ENCODE data around the gene WEE1. TPM values are rescaled to one million over a fixed set of nuclear protein-coding genes. Genes with fewer than 3 reads are reported as not detected.
A peak's percentile ranks its signal among the peaks of the same experiment; 100 is the strongest.

The WEE1 gene
- total and polyA plus RNA-seq, 12 donors, result 12.7 to 114 (median 48.7) TPM

DNA sequence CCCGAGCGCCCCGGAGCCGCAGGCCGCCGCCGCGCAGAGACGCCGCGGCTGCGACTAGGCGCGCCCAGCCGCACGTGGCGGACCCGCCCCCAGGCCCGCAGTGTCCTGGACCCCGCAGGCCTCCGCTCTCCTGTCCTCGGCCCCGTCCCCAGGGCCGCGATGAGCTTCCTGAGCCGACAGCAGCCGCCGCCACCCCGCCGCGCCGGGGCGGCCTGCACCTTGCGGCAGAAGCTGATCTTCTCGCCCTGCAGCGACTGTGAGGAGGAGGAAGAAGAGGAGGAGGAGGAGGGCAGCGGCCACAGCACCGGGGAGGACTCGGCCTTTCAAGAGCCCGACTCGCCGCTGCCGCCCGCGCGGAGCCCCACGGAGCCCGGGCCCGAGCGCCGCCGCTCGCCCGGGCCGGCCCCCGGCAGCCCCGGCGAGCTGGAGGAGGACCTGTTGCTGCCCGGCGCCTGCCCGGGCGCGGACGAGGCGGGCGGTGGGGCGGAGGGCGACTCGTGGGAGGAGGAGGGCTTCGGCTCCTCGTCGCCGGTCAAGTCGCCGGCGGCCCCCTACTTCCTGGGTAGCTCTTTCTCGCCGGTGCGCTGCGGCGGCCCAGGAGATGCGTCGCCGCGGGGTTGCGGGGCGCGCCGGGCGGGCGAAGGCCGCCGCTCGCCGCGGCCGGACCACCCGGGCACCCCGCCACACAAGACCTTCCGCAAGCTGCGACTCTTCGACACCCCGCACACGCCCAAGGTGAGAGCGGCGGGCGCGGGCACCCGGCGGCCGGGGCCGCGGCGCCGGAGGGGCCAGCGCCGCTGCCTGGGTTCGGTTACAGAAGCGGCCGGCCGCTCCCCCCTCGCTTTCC lies 528 bp downstream of the WEE1 start:
- intact Hi-C loops (cut with DNase I), result loop anchor here in 4 of 10 donors (2.0 to 5.0 kb wide), 5 partner anchors 38 to 1233 kb away; partner anchors contain the start of genes EIF4G2 (in 1 of the 4) and ZNF143 (in 1 of the 4)
- Histone ChIP-seq H3K27ac (peak overlapping the region; percentile 9 to 97 (median 92)), H3K27me3 (no peaks in the 10 kb centered on the region), H3K4me1 (peaks cover 0 to 54% (median 31%) of the 10 kb centered on the region in 9 donors), H3K36me3 (peaks cover 0 to 25% (median 0%) of the 10 kb centered on the region in 9 donors), H3K4me3 (peak overlapping the region; percentile 49 to 95 (median 82)), H3K9me3 (no peaks in the 10 kb centered on the region)
- DNase-seq, result peak; percentile 23 to 31
- TF ChIP-seq, protein P1, sequence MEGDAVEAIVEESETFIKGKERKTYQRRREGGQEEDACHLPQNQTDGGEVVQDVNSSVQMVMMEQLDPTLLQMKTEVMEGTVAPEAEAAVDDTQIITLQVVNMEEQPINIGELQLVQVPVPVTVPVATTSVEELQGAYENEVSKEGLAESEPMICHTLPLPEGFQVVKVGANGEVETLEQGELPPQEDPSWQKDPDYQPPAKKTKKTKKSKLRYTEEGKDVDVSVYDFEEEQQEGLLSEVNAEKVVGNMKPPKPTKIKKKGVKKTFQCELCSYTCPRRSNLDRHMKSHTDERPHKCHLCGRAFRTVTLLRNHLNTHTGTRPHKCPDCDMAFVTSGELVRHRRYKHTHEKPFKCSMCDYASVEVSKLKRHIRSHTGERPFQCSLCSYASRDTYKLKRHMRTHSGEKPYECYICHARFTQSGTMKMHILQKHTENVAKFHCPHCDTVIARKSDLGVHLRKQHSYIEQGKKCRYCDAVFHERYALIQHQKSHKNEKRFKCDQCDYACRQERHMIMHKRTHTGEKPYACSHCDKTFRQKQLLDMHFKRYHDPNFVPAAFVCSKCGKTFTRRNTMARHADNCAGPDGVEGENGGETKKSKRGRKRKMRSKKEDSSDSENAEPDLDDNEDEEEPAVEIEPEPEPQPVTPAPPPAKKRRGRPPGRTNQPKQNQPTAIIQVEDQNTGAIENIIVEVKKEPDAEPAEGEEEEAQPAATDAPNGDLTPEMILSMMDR (IDR thresholded peaks at IDR 0.05), result no peak
- no peak for ATAC-seq
- 0% methylated on average over 71 to 121 of the region's 122 CpGs for WGBS, 2 donors

DNA sequence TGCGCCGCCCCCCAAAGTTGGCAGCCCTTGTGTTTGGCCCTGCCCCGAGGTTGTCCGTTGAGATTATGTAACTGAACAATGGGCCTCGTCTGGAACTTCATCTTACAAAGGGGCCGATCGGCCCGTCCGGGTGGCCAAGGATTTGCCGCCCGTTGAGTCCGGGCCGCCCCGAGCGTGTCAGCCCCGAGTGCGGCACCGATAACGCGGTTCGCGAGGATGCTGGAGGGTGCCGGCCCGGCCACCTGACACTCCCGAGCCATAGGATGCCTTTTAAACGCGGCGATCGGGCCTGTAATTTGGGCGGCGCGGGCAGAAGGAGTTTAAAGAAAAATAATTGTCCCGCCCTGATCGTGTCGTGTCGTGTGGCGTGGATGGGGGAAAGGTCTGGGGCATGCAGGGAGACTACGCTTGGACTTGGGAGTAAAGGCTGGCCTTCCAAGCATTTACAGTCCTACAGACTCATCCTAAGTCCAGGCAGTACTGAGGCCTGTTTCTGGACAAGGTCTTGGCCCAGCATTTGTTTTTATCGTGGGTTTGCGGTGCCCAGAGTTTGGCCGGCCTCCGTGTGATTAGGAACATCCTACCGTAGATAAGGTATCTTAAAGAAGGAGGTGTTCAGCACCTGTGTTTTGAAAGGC lies 1.3 kb downstream of the WEE1 start:
- Histone ChIP-seq H3K9me3 (no peaks in the 10 kb centered on the region), H3K4me3 (peak overlapping the region; percentile 48 to 95 (median 82)), H3K36me3 (peaks cover 0 to 32% (median 0%) of the 10 kb centered on the region in 9 donors), H3K27ac (peak overlapping the region; percentile 9 to 97 (median 92)), H3K27me3 (no peaks in the 10 kb centered on the region), H3K4me1 (peaks cover 0 to 46% (median 24%) of the 10 kb centered on the region in 9 donors)
- DNase-seq (peak; percentile 42 to 45), ATAC-seq (peak in 2 of 8 donors; percentile 2 to 7)
- TF ChIP-seq, protein P1 (IDR thresholded peaks at IDR 0.05), result no peak
- 0 to 1% methylated on average over 43 of the region's 43 CpGs for WGBS, 2 donors
- intact Hi-C loops (cut with DNase I), result loop anchor here in 5 of 10 donors (2.0 to 5.0 kb wide), 6 partner anchors 37 to 1233 kb away; partner anchors contain the start of genes EIF4G2 (in 1 of the 5) and ZNF143 (in 1 of the 5)

DNA sequence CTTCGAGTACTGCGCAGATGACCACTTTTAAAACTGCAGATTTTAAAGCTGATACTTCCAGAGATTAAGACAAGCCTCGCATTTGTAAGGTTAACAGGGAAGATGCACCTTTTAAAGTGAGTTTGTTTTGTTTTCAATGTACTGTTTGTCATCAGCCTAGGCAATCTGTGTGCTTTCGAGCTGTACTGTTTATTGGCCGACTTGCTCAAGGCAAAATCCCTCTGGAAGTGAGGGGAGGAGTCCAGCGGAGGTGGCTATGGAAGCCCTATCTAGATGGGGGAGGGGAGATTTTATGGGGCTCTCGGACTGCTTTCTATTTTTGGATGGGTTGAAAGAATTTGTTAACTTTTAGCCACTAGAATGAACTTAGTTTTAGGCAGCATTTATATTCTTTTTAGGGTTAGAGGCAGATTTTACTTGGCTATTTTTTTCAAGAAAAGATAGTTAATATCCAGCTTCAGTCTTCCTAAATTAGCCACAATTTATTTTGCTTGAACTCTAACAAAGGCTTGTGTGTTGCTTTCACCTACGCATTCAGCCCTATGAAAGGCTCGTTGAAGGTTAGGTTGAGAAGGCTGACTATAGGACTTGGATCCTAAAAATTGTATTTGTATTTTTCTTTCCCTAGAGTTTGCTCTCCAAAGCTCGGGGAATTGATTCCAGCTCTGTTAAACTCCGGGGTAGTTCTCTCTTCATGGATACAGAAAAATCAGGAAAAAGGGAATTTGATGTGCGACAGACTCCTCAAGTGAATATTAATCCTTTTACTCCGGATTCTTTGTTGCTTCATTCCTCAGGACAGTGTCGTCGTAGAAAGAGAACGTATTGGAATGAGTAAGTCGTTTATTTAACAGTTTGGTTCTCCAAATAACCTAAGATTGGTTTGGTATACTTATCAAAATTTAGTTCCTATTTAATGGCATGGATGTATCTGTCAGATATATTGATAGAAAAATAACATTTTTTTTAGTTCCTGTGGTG lies 2.1 kb downstream of the WEE1 start:
- H3K36me3 ChIP-seq, result peaks cover 0 to 40% (median 0%) of the 10 kb centered on the region in 9 donors
- 4 to 11% methylated on average over 17 of the region's 17 CpGs for WGBS, 2 donors
- no peaks in the 10 kb centered on the region for H3K27me3 ChIP-seq
- peaks cover 0 to 46% (median 24%) of the 10 kb centered on the region in 9 donors for H3K4me1 ChIP-seq
- peak overlapping the region; percentile 48 to 95 (median 82) for H3K4me3 ChIP-seq
- TF ChIP-seq, protein P1 (IDR thresholded peaks at IDR 0.05), result no peak
- H3K27ac ChIP-seq, result peak overlapping the region; percentile 9 to 97 (median 92)
- intact Hi-C loops (cut with DNase I), result loop anchor here in 4 of 10 donors (2.0 to 5.0 kb wide), 5 partner anchors 37 to 48 kb away; no protein-coding TSS in a partner anchor
- DNase-seq, result peak; percentile 26 to 73
- peak in 6 of 8 donors; percentile 25 to 71 (median 52) for ATAC-seq
- H3K9me3 ChIP-seq, result no peaks in the 10 kb centered on the region
